Measurements from ENCODE around the gene PLPPR2. TPM values are rescaled to one million over a fixed set of nuclear protein-coding genes. Genes with fewer than 3 reads are reported as not detected.

The PLPPR2 gene
- total RNA-seq, 1 experiment from 2014 or later: 7.5 TPM

DNA sequence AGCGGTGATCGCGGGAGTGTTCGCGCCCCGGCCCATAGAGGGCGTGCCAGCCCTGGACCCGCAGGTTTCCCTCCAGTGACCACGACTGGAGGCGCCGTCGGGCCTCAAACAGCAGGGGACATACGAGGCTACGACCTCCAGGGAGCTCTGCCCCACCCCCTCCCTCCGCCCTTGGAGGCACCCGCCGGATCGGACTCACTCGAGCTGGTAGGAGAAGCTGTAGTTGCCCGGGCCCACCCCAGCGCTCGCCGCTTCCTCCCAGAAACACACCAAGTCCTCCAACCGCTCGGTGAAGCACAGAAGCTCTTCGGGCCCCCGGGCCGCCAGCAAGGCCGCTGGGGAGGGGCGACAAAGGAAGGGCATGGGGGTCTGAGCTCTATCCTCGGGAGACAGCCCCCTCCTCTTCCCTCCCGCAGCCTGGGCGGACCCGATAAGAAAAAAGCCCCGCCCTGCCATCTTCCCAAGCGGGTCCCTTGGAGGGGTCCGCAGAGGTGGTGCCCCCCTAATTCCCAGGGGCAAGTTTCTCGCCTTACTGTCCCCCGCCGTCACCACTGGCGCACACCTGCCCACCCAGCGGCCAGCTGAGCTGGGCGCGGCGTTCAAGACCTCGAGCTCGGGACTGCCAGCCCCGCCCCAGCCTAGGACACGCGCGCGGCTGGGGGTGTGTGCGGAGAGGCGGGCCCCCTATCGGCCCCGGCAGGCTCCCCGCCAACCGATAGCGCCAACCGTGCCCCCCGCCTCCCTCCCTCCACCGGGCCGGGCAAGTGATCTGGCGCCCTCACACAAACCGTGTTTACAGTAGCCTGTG lies 27.9 kb downstream of the PLPPR2 start (continued):
- TF ChIP-seq, protein P1, sequence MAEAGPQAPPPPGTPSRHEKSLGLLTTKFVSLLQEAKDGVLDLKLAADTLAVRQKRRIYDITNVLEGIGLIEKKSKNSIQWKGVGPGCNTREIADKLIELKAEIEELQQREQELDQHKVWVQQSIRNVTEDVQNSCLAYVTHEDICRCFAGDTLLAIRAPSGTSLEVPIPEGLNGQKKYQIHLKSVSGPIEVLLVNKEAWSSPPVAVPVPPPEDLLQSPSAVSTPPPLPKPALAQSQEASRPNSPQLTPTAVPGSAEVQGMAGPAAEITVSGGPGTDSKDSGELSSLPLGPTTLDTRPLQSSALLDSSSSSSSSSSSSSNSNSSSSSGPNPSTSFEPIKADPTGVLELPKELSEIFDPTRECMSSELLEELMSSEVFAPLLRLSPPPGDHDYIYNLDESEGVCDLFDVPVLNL (CRISPR knock-in tag; IDR thresholded peaks at IDR 0.05; ENCODE audit: borderline replicate concordance, low read depth): peak; percentile 59; the same call in 1 of the 2 replicates
- TF ChIP-seq ZNF396 (CRISPR knock-in tag; IDR thresholded peaks at IDR 0.05; ENCODE audit: borderline replicate concordance) (peak; percentile 82; the same call in 1 of the 2 replicates), ERG (CRISPR knock-in tag; IDR thresholded peaks at IDR 0.05) (0 out of 2 replicates have a peak, but pooled peaks have one; percentile 59), MXD4 (CRISPR knock-in tag; IDR thresholded peaks at IDR 0.05; ENCODE audit: borderline replicate concordance) (peak; percentile 72; the same call in 1 of the 2 replicates)
- TF ChIP-seq, protein P2, sequence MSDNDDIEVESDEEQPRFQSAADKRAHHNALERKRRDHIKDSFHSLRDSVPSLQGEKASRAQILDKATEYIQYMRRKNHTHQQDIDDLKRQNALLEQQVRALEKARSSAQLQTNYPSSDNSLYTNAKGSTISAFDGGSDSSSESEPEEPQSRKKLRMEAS (CRISPR knock-in tag; IDR thresholded peaks at IDR 0.05): peak; percentile 50

GRCh38 chr19:11383706-11384048 lies 28.4 kb downstream of the PLPPR2 start:
- Mint-ChIP-seq H3K27me3 (ENCODE audit: low read depth) (peaks cover 3% of the 10 kb centered on the region; the same call in 1 of the 2 replicates), H3K27ac (no peak overlapping the region)
- CTCF ChIA-PET: interaction anchor here (0.6 to 5.3 kb wide), 38 partner anchors 8 to 217 kb away, joined by 3 to 308 read pairs (median 6); partner anchors contain the start of genes CCDC159, DOCK6, ELAVL3 and ELOF1
- no peak for TF ChIP-seq SMAD3 (CRISPR knock-in tag; IDR thresholded peaks at IDR 0.05; ENCODE audit: borderline replicate concordance)
- TF ChIP-seq, protein P3, sequence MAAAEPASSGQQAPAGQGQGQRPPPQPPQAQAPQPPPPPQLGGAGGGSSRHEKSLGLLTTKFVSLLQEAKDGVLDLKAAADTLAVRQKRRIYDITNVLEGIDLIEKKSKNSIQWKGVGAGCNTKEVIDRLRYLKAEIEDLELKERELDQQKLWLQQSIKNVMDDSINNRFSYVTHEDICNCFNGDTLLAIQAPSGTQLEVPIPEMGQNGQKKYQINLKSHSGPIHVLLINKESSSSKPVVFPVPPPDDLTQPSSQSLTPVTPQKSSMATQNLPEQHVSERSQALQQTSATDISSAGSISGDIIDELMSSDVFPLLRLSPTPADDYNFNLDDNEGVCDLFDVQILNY (CRISPR knock-in tag; IDR thresholded peaks at IDR 0.05): no peak
- no peak for TF ChIP-seq SMAD4 (CRISPR knock-in tag; IDR thresholded peaks at IDR 0.05)
- TF ChIP-seq RORB (CRISPR knock-in tag; IDR thresholded peaks at IDR 0.05): no peak
- no peak for TF ChIP-seq ZNF138 (CRISPR knock-in tag; conservative IDR thresholded peaks at IDR 0.05)
- no peak for TF ChIP-seq RELA (CRISPR knock-in tag; IDR thresholded peaks at IDR 0.05; ENCODE audit: borderline replicate concordance)
- TF ChIP-seq FOXP1 (CRISPR knock-in tag; IDR thresholded peaks at IDR 0.05; ENCODE audit: borderline replicate concordance): no peak
- no peak for TF ChIP-seq ZNF532 (CRISPR knock-in tag; IDR thresholded peaks at IDR 0.05; ENCODE audit: borderline replicate concordance)
- no peak for TF ChIP-seq ZNF219 (CRISPR knock-in tag; IDR thresholded peaks at IDR 0.05; ENCODE audit: borderline replicate concordance)
- no peak for TF ChIP-seq TEAD1 (CRISPR knock-in tag; IDR thresholded peaks at IDR 0.05)
- TF ChIP-seq NFATC4 (CRISPR knock-in tag; IDR thresholded peaks at IDR 0.05): no peak
- no peak for TF ChIP-seq SOX15 (CRISPR knock-in tag; IDR thresholded peaks at IDR 0.05)
- TF ChIP-seq JUN (CRISPR knock-in tag; IDR thresholded peaks at IDR 0.05): no peak
- no peak for TF ChIP-seq CTCF (IDR thresholded peaks at IDR 0.05)
- TF ChIP-seq ATF1 (CRISPR knock-in tag; IDR thresholded peaks at IDR 0.05): no peak
- no peak for TF ChIP-seq NR2C2 (CRISPR knock-in tag; IDR thresholded peaks at IDR 0.05)
- TF ChIP-seq, protein P4, sequence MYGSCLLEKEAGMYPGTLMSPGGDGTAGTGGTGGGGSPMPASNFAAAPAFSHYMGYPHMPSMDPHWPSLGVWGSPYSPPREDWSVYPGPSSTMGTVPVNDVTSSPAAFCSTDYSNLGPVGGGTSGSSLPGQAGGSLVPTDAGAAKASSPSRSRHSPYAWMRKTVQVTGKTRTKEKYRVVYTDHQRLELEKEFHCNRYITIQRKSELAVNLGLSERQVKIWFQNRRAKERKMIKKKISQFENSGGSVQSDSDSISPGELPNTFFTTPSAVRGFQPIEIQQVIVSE (CRISPR knock-in tag; IDR thresholded peaks at IDR 0.05; ENCODE audit: borderline replicate concordance): no peak
- TF ChIP-seq HMGA2 (CRISPR knock-in tag; IDR thresholded peaks at IDR 0.05): no peak

More at GRCh38 chr19:11383706-11384048, 28.4 kb downstream of the PLPPR2 start:
- no peak for ATAC-seq
- peak overlapping the region; percentile 91 for H3K4me3 Mint-ChIP-seq
- peaks cover 20% of the 10 kb centered on the region for H3K4me1 Mint-ChIP-seq
- peaks cover 4% of the 10 kb centered on the region for H3K36me3 Mint-ChIP-seq
- POLR2A ChIA-PET: interaction anchor here (1.4 to 5.9 kb wide), 4 partner anchors 9 to 175 kb away, joined by 5 to 115 read pairs (median 11); partner anchors contain the start of genes ELOF1, ODAD3, PRKCSH and RGL3
- H3K9me3 Mint-ChIP-seq: peaks cover 3% of the 10 kb centered on the region; the same call in 1 of the 2 replicates
- no peak for DNase-seq (ENCODE audit: low spot score)

Measured in WTC11 (cell line).